GM21619 (cell line): ENCODE results near the gene NCF4.

Experiments used
- ATAC-seq: cut with Tn5 transposase; IDR thresholded peaks from one replicate; pipeline ENCODE4 v1.9.1; 2021; ENCODE audit not compliant: unreplicated experiment

The NCF4 gene

GRCh38 chr22:36860821-36861659 lies at the start of gene NCF4:
TSS of gene NCF4 (plus strand) at chr22:36861006. CDS start at chr22:36861172, 166 bp downstream.
- ATAC-seq, result peak; percentile 74

- ATAC-seq, result no peak
These were observed 49.6 kb upstream of the NCF4 start for GRCh38 chr22:36811094-36811800.

- no peak for ATAC-seq
These were observed 46.0 kb upstream of the NCF4 start for GRCh38 chr22:36814801-36815200.

GRCh38 chr22:36815558-36816338 lies 45.1 kb upstream of the NCF4 start:
- no peak for ATAC-seq

GRCh38 chr22:36816339-36816635 lies 44.5 kb upstream of the NCF4 start:
- no peak for ATAC-seq

GRCh38 chr22:36816636-36817524 lies 43.9 kb upstream of the NCF4 start, which contains the start of gene PVALB:
TSS of gene PVALB (minus strand) at chr22:36817035. CDS start at chr22:36817005, 30 bp downstream.
- no peak for ATAC-seq

GRCh38 chr22:36817525-36817848 lies 43.3 kb upstream of the NCF4 start:
- no peak for ATAC-seq

GRCh38 chr22:36818010-36818642 lies 42.7 kb upstream of the NCF4 start:
- no peak for ATAC-seq

- no peak for ATAC-seq
These were observed 41.7 kb upstream of the NCF4 start for GRCh38 chr22:36819112-36819511.

GRCh38 chr22:36822581-36822980 lies 38.2 kb upstream of the NCF4 start:
- no peak for ATAC-seq

GRCh38 chr22:36823186-36823839 lies 37.5 kb upstream of the NCF4 start:
- ATAC-seq, result no peak

GRCh38 chr22:36824655-36825054 lies 36.2 kb upstream of the NCF4 start:
- ATAC-seq, result no peak

- no peak for ATAC-seq
These were observed 34.5 kb upstream of the NCF4 start for GRCh38 chr22:36826262-36826661.

- no peak for ATAC-seq
These were observed 32.0 kb upstream of the NCF4 start for GRCh38 chr22:36828815-36829214.

GRCh38 chr22:36829370-36830002 lies 31.3 kb upstream of the NCF4 start:
- ATAC-seq, result no peak

GRCh38 chr22:36830601-36831000 lies 30.2 kb upstream of the NCF4 start:
- ATAC-seq, result no peak

GRCh38 chr22:36831206-36831605 lies 29.6 kb upstream of the NCF4 start:
- no peak for ATAC-seq

- no peak for ATAC-seq
These were observed 29.1 kb upstream of the NCF4 start for GRCh38 chr22:36831717-36832116.

- no peak for ATAC-seq
These were observed 27.7 kb upstream of the NCF4 start for GRCh38 chr22:36833073-36833472.
